ENCODE results near the gene DRC7. TPM values are rescaled to one million over a fixed set of nuclear protein-coding genes. Genes with fewer than 3 reads are reported as not detected.

DRC7 gene
- polyA plus RNA-seq, 1 of the 3 experiments (the other 2 are of a cell fraction) = 0.58 TPM

- 72% methylated on average over 7 of the region's 11 CpGs for WGBS (ENCODE audit: low lambda C conversion rate)
- Histone ChIP-seq H3K9ac (no peak overlapping the region), H2AFZ (ENCODE audit: low read depth) (no peak overlapping the region), H3K27me3 (ENCODE audit: insufficient read depth) (no peaks in the 10 kb centered on the region), H3K4me1 (ENCODE audit: control insufficient read depth in 1 of 2, insufficient read depth in 2 of 2, low read depth in 1 of 2, low read length in 1 of 2) (no peaks in the 10 kb centered on the region), H3K27ac (ENCODE audit: low read depth in 2 of 2, low read length in 1 of 2) (no peak overlapping the region), H3K4me2 (no peak overlapping the region), H3K9me3 (no peaks in the 10 kb centered on the region), H3K9me2 (no peaks in the 10 kb centered on the region), H3F3A (replicated peaks; ENCODE audit: insufficient read depth) (peaks cover under 1% of the 10 kb centered on the region), H3K79me2 (ENCODE audit: insufficient read depth) (peaks cover 18% of the 10 kb centered on the region; the same call in 1 of the 2 replicates), H4K20me1 (ENCODE audit: insufficient read depth) (peaks cover 13% of the 10 kb centered on the region; the same call in 1 of the 2 replicates), H3K4me3 (ENCODE audit: low read depth in 2 of 2, low read length in 1 of 2) (no peak overlapping the region), H3K36me3 (replicated peaks in 1 of 2; ENCODE audit: control insufficient read depth in 1 of 2, insufficient read depth in 2 of 2, low read length in 1 of 2) (peaks cover 12 to 15% of the 10 kb centered on the region in 2 experiments)
- TF ChIP-seq CTCF (IDR thresholded peaks at IDR 0.05) (no peak), JUND (IDR thresholded peaks at IDR 0.05) (no peak), EZH2phosphoT487 (IDR thresholded peaks at IDR 0.05; ENCODE audit: borderline replicate concordance, low read depth) (no peak), NFIC (IDR thresholded peaks at IDR 0.05; ENCODE audit: borderline replicate concordance) (no peak), IRF3 (IDR thresholded peaks at IDR 0.05; ENCODE audit: low read depth, low read length) (no peak), REST (IDR thresholded peaks at IDR 0.05; ENCODE audit: low read depth, low read length) (no peak), MAX (IDR thresholded peaks at IDR 0.05; ENCODE audit: low read depth) (no peak), TCF12 (IDR thresholded peaks at IDR 0.05) (no peak), MXI1 (IDR thresholded peaks at IDR 0.05; ENCODE audit: low read depth, low read length) (no peak), FOSL2 (IDR thresholded peaks at IDR 0.05; ENCODE audit: borderline replicate concordance, low read depth) (no peak), FOXJ3 (CRISPR knock-in tag; IDR thresholded peaks at IDR 0.05) (no peak), GABPA (IDR thresholded peaks at IDR 0.05; ENCODE audit: low read depth) (no peak), FOXM1 (IDR thresholded peaks at IDR 0.05; ENCODE audit: low read depth) (no peak), GATA2 (CRISPR knock-in tag; IDR thresholded peaks at IDR 0.05) (no peak), ZBTB33 (IDR thresholded peaks at IDR 0.05; ENCODE audit: borderline replicate concordance, low read depth) (no peak), RCOR1 (IDR thresholded peaks at IDR 0.05; ENCODE audit: low read length) (no peak), CHD2 (IDR thresholded peaks at IDR 0.05; ENCODE audit: low read length, partially characterized antibody) (no peak), YY1 (IDR thresholded peaks at IDR 0.05; ENCODE audit: low read depth) (no peak), POLR2AphosphoS5 (IDR thresholded peaks at IDR 0.05; ENCODE audit: low read depth, low read length) (no peak)
- ChIA-PET CTCF (interaction anchor here (0.9 to 1.0 kb wide), 2 partner anchors 17 to 21 kb away, joined by 4 read pairs; no protein-coding TSS in a partner anchor), POLR2A (no interaction called here)
- DNase-seq = no peak
Measured at GRCh38 chr16:57773655-57774295, 79.2 kb downstream of the DRC7 start.
